H1 (cell line): Measurements from ENCODE around the gene VPS52. TPM values are rescaled to one million over a fixed set of nuclear protein-coding genes. Genes with fewer than 3 reads are reported as not detected.
A peak's percentile ranks its signal among the peaks of the same experiment; 100 is the strongest.

Experiments used
- CTCF ChIA-PET: fragments of 300-600 bp; sonication (Branson Sonifier 250); formaldehyde crosslinking; loops from one replicate; lab custom pipeline; 2021; ENCODE audit not compliant: partially characterized antibody; lab: Charles Lee
- POLR2A ChIA-PET: fragments of 300-600 bp; sonication (Branson Sonifier 250); formaldehyde crosslinking; loops from one replicate; lab custom pipeline; 2021; ENCODE audit warnings: inconsistent platforms; ENCODE audit not compliant: partially characterized antibody; lab: Charles Lee
- DNase-seq, 2 experiments: peaks; one replicate each; pipeline versions ENCODE4 v3.0.0 to v3.0.0-alpha.2; 2010 to 2022; ENCODE audit warnings: low spot score in 2 of 2, low read depth in 1 of 2, mixed read lengths in 1 of 2
- FAIRE-seq: peaks from 2 replicates; lab custom pipeline; 2011; peaks lifted over from hg19 to GRCh38; lab: Jason Lieb, UNC
- H2AFZ ChIP-seq: 2 replicates; pipeline ENCODE4 v1.8.1; 2012; ENCODE audit warnings: low read length, inconsistent platforms
- H2AK5ac ChIP-seq: 2 replicates; pipeline ENCODE4 v1.6.1; 2013; ENCODE audit warnings: low read depth, low read length
- H2BK120ac ChIP-seq: replicated peaks from 2 replicates; pipeline ENCODE3; 2013; ENCODE audit warnings: low read depth, low read length, inconsistent platforms
- H2BK12ac ChIP-seq: 2 replicates; pipeline ENCODE4 v1.6.1; 2013; ENCODE audit warnings: low read depth, low read length
- H2BK15ac ChIP-seq: 2 replicates; pipeline ENCODE4 v1.6.1; 2013; ENCODE audit warnings: low read length
- H2BK20ac ChIP-seq: 2 replicates; pipeline ENCODE4 v1.6.1; 2013; ENCODE audit warnings: low read length
- H2BK5ac ChIP-seq: 2 replicates; pipeline ENCODE4 v1.6.1; 2013; ENCODE audit warnings: low read depth, low read length
- H3K14ac ChIP-seq: 2 replicates; pipeline ENCODE4 v1.6.1; 2013; ENCODE audit warnings: inconsistent platforms; ENCODE audit not compliant: insufficient read length
- H3K18ac ChIP-seq: 2 replicates; pipeline ENCODE4 v1.6.1; 2013; ENCODE audit warnings: low read length; ENCODE audit errors: extremely low read depth
- H3K23ac ChIP-seq: 2 replicates; pipeline ENCODE4 v1.6.1; 2013; ENCODE audit warnings: inconsistent platforms; ENCODE audit not compliant: insufficient read length
- H3K23me2 ChIP-seq: 2 replicates; pipeline ENCODE4 v1.6.1; 2013; ENCODE audit warnings: low read depth, low read length
- H3K27ac ChIP-seq: 2 replicates; pipeline ENCODE4 v1.6.1; 2011; ENCODE audit warnings: low read depth, low read length, inconsistent platforms
- H3K27me3 ChIP-seq, 4 experiments: replicated peaks in 1 of 4; 1 replicate in 1 of 4; 2 replicates in 3 of 4; pipeline versions ENCODE4 v1.6.1 to v1.8.1; 2011 to 2013; ENCODE audit warnings: low read length in 3 of 4, mild to moderate bottlenecking in 3 of 4, inconsistent platforms in 2 of 4, mixed read lengths in 2 of 4, moderate library complexity in 1 of 4; ENCODE audit not compliant: control insufficient read depth in 3 of 4, insufficient read depth in 3 of 4; ENCODE audit errors: extremely low read depth in 1 of 4
- H3K36me3 ChIP-seq, 4 experiments: 2 replicates each; pipeline versions ENCODE4 v1.6.1 to v1.8.1; 2011 to 2013; ENCODE audit warnings: mild to moderate bottlenecking in 4 of 4, low read length in 3 of 4, moderate library complexity in 2 of 4, control low read depth in 1 of 4, inconsistent platforms in 1 of 4; ENCODE audit not compliant: insufficient read depth in 4 of 4, control insufficient read depth in 2 of 4
- H3K4ac ChIP-seq: replicated peaks from 2 replicates; pipeline ENCODE3; 2013; ENCODE audit warnings: low read length, low read depth, mixed read lengths, inconsistent platforms; ENCODE audit not compliant: insufficient read length
- H3K4me1 ChIP-seq, 4 experiments: replicated peaks in 1 of 4; 1 replicate in 1 of 4; 2 replicates in 3 of 4; pipeline versions ENCODE4 v1.6.1 to v1.8.1; 2011 to 2013; ENCODE audit warnings: low read length in 3 of 4, inconsistent platforms in 2 of 4, mixed read lengths in 1 of 4; ENCODE audit not compliant: insufficient read depth in 4 of 4, control insufficient read depth in 3 of 4
- H3K4me2 ChIP-seq, 2 experiments: 2 replicates each; pipeline versions ENCODE4 v1.6.1 to v1.8.1; 2011 to 2013; ENCODE audit warnings: low read depth in 2 of 2, low read length in 2 of 2, control low read depth in 1 of 2, inconsistent platforms in 1 of 2, mild to moderate bottlenecking in 1 of 2; ENCODE audit not compliant: insufficient read depth in 1 of 2
- H3K4me3 ChIP-seq, 4 experiments: fragments of 200-600, 300-600 bp in 1 of 4; sonication (generic), shearing (Covaris generic), sonication (Bioruptor Twin) in 1 of 4; 2 replicates each; pipeline versions ENCODE4 v1.5.1 to v1.8.1; 2011 to 2016; ENCODE audit warnings: low read length in 4 of 4, low read depth in 3 of 4, control low read depth in 2 of 4, inconsistent platforms in 2 of 4, mild to moderate bottlenecking in 2 of 4, mixed read lengths in 1 of 4, moderate library complexity in 1 of 4; ENCODE audit not compliant: insufficient read depth in 2 of 4; ENCODE audit errors: extremely low read depth in 1 of 4
- H3K56ac ChIP-seq: replicated peaks from 2 replicates; pipeline ENCODE3; 2013; ENCODE audit warnings: low read depth, mild to moderate bottlenecking, mixed read lengths, low read length, inconsistent platforms; ENCODE audit not compliant: insufficient read length
- H3K79me1 ChIP-seq: 2 replicates; pipeline ENCODE4 v1.6.1; 2013; ENCODE audit warnings: low read depth, low read length, control low read depth
- H3K79me2 ChIP-seq, 2 experiments: 2 replicates each; pipeline versions ENCODE4 v1.6.1 to v1.8.1; 2012 to 2013; ENCODE audit warnings: low read length in 2 of 2, mild to moderate bottlenecking in 2 of 2, inconsistent platforms in 1 of 2; ENCODE audit not compliant: insufficient read depth in 2 of 2, control insufficient read depth in 1 of 2
- H3K9ac ChIP-seq, 4 experiments: replicated peaks in 1 of 4; 1 replicate in 1 of 4; 2 replicates in 3 of 4; pipeline versions ENCODE4 v1.6.1 to v1.8.1; 2011 to 2013; ENCODE audit warnings: low read depth in 3 of 4, low read length in 3 of 4, control low read depth in 2 of 4, mild to moderate bottlenecking in 2 of 4, moderate library complexity in 2 of 4, inconsistent platforms in 1 of 4; ENCODE audit errors: extremely low read depth in 1 of 4
- H3K9me3 ChIP-seq, 2 experiments: 2 replicates each; pipeline versions ENCODE4 v1.6.1 to v1.8.1; 2012 to 2013; ENCODE audit warnings: mild to moderate bottlenecking in 2 of 2, moderate library complexity in 2 of 2, control low read depth in 1 of 2, inconsistent platforms in 1 of 2, low read depth in 1 of 2, low read length in 1 of 2, mixed read lengths in 1 of 2; ENCODE audit not compliant: insufficient read depth in 2 of 2
- H4K20me1 ChIP-seq, 2 experiments: replicated peaks in 1 of 2; 2 replicates each; pipeline versions ENCODE3 to v1.8.1; 2011 to 2013; ENCODE audit warnings: inconsistent platforms in 2 of 2, low read length in 2 of 2, mild to moderate bottlenecking in 1 of 2; ENCODE audit not compliant: insufficient read depth in 2 of 2, control insufficient read depth in 1 of 2
- H4K5ac ChIP-seq: 2 replicates; pipeline ENCODE4 v1.6.1; 2013; ENCODE audit warnings: low read length, low read depth, mixed read lengths, inconsistent platforms; ENCODE audit not compliant: insufficient read length
- H4K8ac ChIP-seq: 2 replicates; pipeline ENCODE4 v1.8.0; 2013; ENCODE audit warnings: mild to moderate bottlenecking, moderate library complexity, low read length, inconsistent platforms; ENCODE audit not compliant: insufficient read depth; ENCODE audit errors: extremely low read depth
- H4K91ac ChIP-seq: replicated peaks from 2 replicates; pipeline ENCODE3; 2013; ENCODE audit warnings: low read length, mixed read lengths, inconsistent platforms; ENCODE audit not compliant: insufficient read length
- BCL11A ChIP-seq, 2 experiments: IDR thresholded peaks; one replicate each; pipeline ENCODE4 v1.6.1; 2011; ENCODE audit warnings: low read depth in 2 of 2, low read length in 2 of 2, mild to moderate bottlenecking in 2 of 2
- CREB1 ChIP-seq: IDR thresholded peaks from 2 replicates; pipeline ENCODE4 v1.6.1; 2012; ENCODE audit warnings: inconsistent platforms
- GABPA ChIP-seq: IDR thresholded peaks from 2 replicates; pipeline ENCODE4 v1.6.1; 2011; ENCODE audit warnings: mild to moderate bottlenecking, low read length, moderate library complexity, borderline replicate concordance; ENCODE audit not compliant: insufficient read depth
- JUN ChIP-seq: IDR thresholded peaks from 2 replicates; pipeline ENCODE4 v1.6.1; 2011; ENCODE audit warnings: low read depth, mild to moderate bottlenecking, improper control_type of control experiment, low read length
- NRF1 ChIP-seq: IDR thresholded peaks from 2 replicates; pipeline ENCODE4 v1.6.1; 2011; ENCODE audit warnings: mild to moderate bottlenecking, low read depth, low read length, improper control_type of control experiment
- PHF8 ChIP-seq: fragments of 200-600 bp; sonication (generic); conservative IDR thresholded peaks from 2 replicates; pipeline ENCODE4 v1.7.1; 2012; ENCODE audit warnings: low read depth, mild to moderate bottlenecking, inconsistent platforms, low read length, moderate library complexity
- SAP30 ChIP-seq: fragments of 300-600 bp; sonication (generic); IDR thresholded peaks from 2 replicates; pipeline ENCODE4 v1.7.1; 2012; ENCODE audit warnings: low read length, moderate library complexity, mild to moderate bottlenecking, inconsistent platforms; ENCODE audit not compliant: insufficient read depth, insufficient replicate concordance
- TEAD4 ChIP-seq: IDR thresholded peaks from 2 replicates; pipeline ENCODE4 v1.6.1; 2012; ENCODE audit warnings: low read depth, low read length, inconsistent platforms, mixed read lengths
- YY1 ChIP-seq: IDR thresholded peaks from 2 replicates; pipeline ENCODE4 v1.6.1; 2011; ENCODE audit warnings: low read depth, mild to moderate bottlenecking, low read length
- WGBS, 2 experiments: shearing (Covaris generic) in 1 of 2; methylation state at CpG; one replicate each; pipeline versions ENCODE4 v1.1.6 to v1.1.7; 2013 to 2015; ENCODE audit warnings: low lambda C conversion rate in 2 of 2, mixed read lengths in 2 of 2, inconsistent platforms in 1 of 2, low coverage in 1 of 2, missing lambda C conversion rate in 1 of 2; ENCODE audit not compliant: insufficient replicate concordance in 2 of 2, insufficient coverage in 1 of 2, insufficient read length in 1 of 2; ENCODE audit errors: extremely low coverage in 1 of 2, missing lambda C conversion rate in 1 of 2; 5-methylcytosine and 5-hydroxymethylcytosine counted together
- polyA plus RNA-seq, 7 experiments: library from polyadenylated mRNA; depleted of rRNA in 3 of 7; stranded (reverse) in 5 of 7; unstranded in 2 of 7; fragments of >200 nt in 5 of 7; fragments of 200-250 nt in 2 of 7; gene quantifications; 1 replicate in 5 of 7; 2 replicates in 1 of 7; 4 replicates in 1 of 7; pipeline versions ENCODE4 v1.2.1 to v1.2.3, GENCODE V29; 2011 to 2013; ENCODE audit warnings: missing spikeins in 2 of 7, mixed read lengths in 2 of 7
- total RNA-seq: library from RNA; stranded (reverse); fragmentation: NEBNext Ultra II Directional; extraction: Animal tissue kit (Norgen Biotek cat#: 25700); gene quantifications from 2 replicates; pipeline ENCODE4 v1.2.1, GENCODE V29; 2021
- TF ChIP-seq, protein P1 (sequence below): IDR thresholded peaks from 2 replicates; pipeline ENCODE4 v1.6.1; 2011; ENCODE audit warnings: low read length, improper control_type of control experiment

Gene VPS52
- total and polyA plus RNA-seq, 2 of the 8 experiments (the other 6 are each of a cell fraction or from before 2014, with no cell fraction given), result 36.5 to 86.3 TPM

- peak overlapping the region; percentile 44; the same call in 1 of the 2 replicates for H3K27ac ChIP-seq
- TF ChIP-seq PHF8 (peak; percentile 50), BCL11A (IDR thresholded peaks at IDR 0.05; ENCODE audit: low read depth in 2 of 2, low read length in 2 of 2) (no peak), YY1 (no peak), JUN (no peak), GABPA (no peak), CREB1 (peak; percentile 57; the same call in 1 of the 2 replicates), TEAD4 (0 out of 2 replicates have a peak, but pooled peaks have one; percentile 20), NRF1 (0 out of 2 replicates have a peak, but pooled peaks have one; percentile 9), SAP30 (no peak)
- TF ChIP-seq, protein P1, sequence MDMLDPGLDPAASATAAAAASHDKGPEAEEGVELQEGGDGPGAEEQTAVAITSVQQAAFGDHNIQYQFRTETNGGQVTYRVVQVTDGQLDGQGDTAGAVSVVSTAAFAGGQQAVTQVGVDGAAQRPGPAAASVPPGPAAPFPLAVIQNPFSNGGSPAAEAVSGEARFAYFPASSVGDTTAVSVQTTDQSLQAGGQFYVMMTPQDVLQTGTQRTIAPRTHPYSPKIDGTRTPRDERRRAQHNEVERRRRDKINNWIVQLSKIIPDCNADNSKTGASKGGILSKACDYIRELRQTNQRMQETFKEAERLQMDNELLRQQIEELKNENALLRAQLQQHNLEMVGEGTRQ, result no peak
Measured at GRCh38 chr6:33248932-33249731, 22.5 kb downstream of the VPS52 start.

More at GRCh38 chr6:33248932-33249731, 22.5 kb downstream of the VPS52 start:
- H4K91ac ChIP-seq, result no peak overlapping the region
- no peak overlapping the region for H2AK5ac ChIP-seq
- 0 out of 2 replicates have a peak overlapping the region, but pooled peaks have one; percentile 77 for H2AFZ ChIP-seq
- H3K4me1 ChIP-seq, result peaks cover 0 to 10% (median 7%) of the 10 kb centered on the region in 4 experiments; a peak in 4 of 7 replicates
- no peak overlapping the region for H2BK20ac ChIP-seq
- H3K9ac ChIP-seq, result peak overlapping the region; percentile 40 to 72 (median 57)
- H3K23me2 ChIP-seq, result peaks cover 9% of the 10 kb centered on the region; the same call in 1 of the 2 replicates
- H3K27me3 ChIP-seq, result peaks cover 0 to 21% (median 11%) of the 10 kb centered on the region in 4 experiments; a peak in 6 of 7 replicates
- H4K5ac ChIP-seq, result no peak overlapping the region
- DNase-seq (peak; percentile 95 to 97), FAIRE-seq (peak; percentile 85)
- H3K56ac ChIP-seq, result no peak overlapping the region
- no peak overlapping the region for H4K8ac ChIP-seq
- H2BK12ac ChIP-seq, result no peak overlapping the region
- no peaks in the 10 kb centered on the region for H3K79me1 ChIP-seq
- no peak overlapping the region for H2BK120ac ChIP-seq
- no peaks in the 10 kb centered on the region for H3K79me2 ChIP-seq
- peak overlapping the region; percentile 33 to 73 (median 70) for H3K4me3 ChIP-seq
- H3K18ac ChIP-seq, result no peak overlapping the region
- ChIA-PET CTCF (interaction anchor here (1.0 to 7.9 kb wide), 35 partner anchors 11 to 316 kb away, joined by 3 to 107 read pairs (median 5); partner anchors contain the start of genes B3GALT4, HSD17B8, RING1 and RPS18), POLR2A (interaction anchor here (0.7 to 3.0 kb wide), 22 partner anchors 10 to 281 kb away, joined by 3 to 26 read pairs (median 4); partner anchors contain the start of genes B3GALT4, PFDN6, RING1 and RPS18)
- H4K20me1 ChIP-seq, result no peaks in the 10 kb centered on the region
- no peaks in the 10 kb centered on the region for H3K9me3 ChIP-seq
- no peak overlapping the region for H3K23ac ChIP-seq
- no peak overlapping the region for H3K4ac ChIP-seq
- H3K36me3 ChIP-seq, result peaks cover 0 to 2% (median 0%) of the 10 kb centered on the region in 4 experiments; a peak in 1 of 8 replicates
- 2% methylated on average over 57 of the region's 58 CpGs; no CpG with 5 or more reads in 1 of the 2 experiments for WGBS, 2 experiments
- no peak overlapping the region for H3K14ac ChIP-seq
- H2BK5ac ChIP-seq, result peak overlapping the region; percentile 5; the same call in 1 of the 2 replicates
- H3K4me2 ChIP-seq, result peak overlapping the region; percentile 63 to 98
- H2BK15ac ChIP-seq, result no peak overlapping the region
